ENCODE results near the gene ZNF442. TPM values are rescaled to one million over a fixed set of nuclear protein-coding genes. Genes with fewer than 3 reads are reported as not detected.

The ZNF442 gene
- total RNA-seq, 3 donors from 2014 or later (not counting 1 experiment from before 2014, with no cell fraction given) = 1.4 to 3.4 (median 2.8) TPM

- WGBS (ENCODE audit: insufficient coverage) = 98% methylated on average over 8 of the region's 8 CpGs
- Mint-ChIP-seq H3K27ac (no peak overlapping the region), H3K9me3 (peaks cover 7 to 24% of the 10 kb centered on the region in 2 donors), H3K4me1 (no peaks in the 10 kb centered on the region), H3K4me3 (no peak overlapping the region), H3K27me3 (ENCODE audit: low read depth in 2 of 2) (no peaks in the 10 kb centered on the region), H3K36me3 (peaks cover 31% of the 10 kb centered on the region)
- DNase-seq (no peak), ATAC-seq (no peak)
- TF ChIP-seq CTCF (IDR thresholded peaks at IDR 0.05) = no peak
- H3K4me3 ChIP-seq (ENCODE audit: low read length) = no peak overlapping the region
- H3K9me3 ChIP-seq (ENCODE audit: control insufficient read depth, insufficient read depth, low read length) = peaks cover 21% of the 10 kb centered on the region
- H3K27ac ChIP-seq (ENCODE audit: low read length) = no peak overlapping the region
- H3K36me3 ChIP-seq (ENCODE audit: control insufficient read depth, insufficient read depth, low read length) = peaks cover 2% of the 10 kb centered on the region
- intact Hi-C loops (cut with micrococcal nuclease) = no loop called here
- no peaks in the 10 kb centered on the region for H3K4me1 ChIP-seq (ENCODE audit: control insufficient read depth, insufficient read depth, low read length)
- no peaks in the 10 kb centered on the region for H3K27me3 ChIP-seq (ENCODE audit: control insufficient read depth, insufficient read depth, low read length)
Observed at GRCh38 chr19:12350185-12350889, 15.1 kb downstream of the ZNF442 start.

GRCh38 chr19:12346896-12347295 lies 18.6 kb downstream of the ZNF442 start:
- WGBS (ENCODE audit: insufficient coverage) = 68% methylated on average over 2 of the region's 2 CpGs
- Mint-ChIP-seq H3K4me3 (no peak overlapping the region), H3K27me3 (ENCODE audit: low read depth in 2 of 2) (no peaks in the 10 kb centered on the region), H3K9me3 (peaks cover 5 to 9% of the 10 kb centered on the region in 2 donors), H3K4me1 (no peaks in the 10 kb centered on the region), H3K36me3 (peaks cover 17% of the 10 kb centered on the region), H3K27ac (no peak overlapping the region)
- peak; percentile 29 for TF ChIP-seq CTCF (IDR thresholded peaks at IDR 0.05)
- Histone ChIP-seq H3K27ac (ENCODE audit: low read length) (no peak overlapping the region), H3K9me3 (ENCODE audit: control insufficient read depth, insufficient read depth, low read length) (peaks cover 10% of the 10 kb centered on the region), H3K36me3 (ENCODE audit: control insufficient read depth, insufficient read depth, low read length) (peaks cover 2% of the 10 kb centered on the region), H3K4me1 (ENCODE audit: control insufficient read depth, insufficient read depth, low read length) (no peaks in the 10 kb centered on the region), H3K4me3 (ENCODE audit: low read length) (no peak overlapping the region), H3K27me3 (ENCODE audit: control insufficient read depth, insufficient read depth, low read length) (no peaks in the 10 kb centered on the region)
- intact Hi-C loops (cut with micrococcal nuclease) = loop anchor here (1.0 to 5.0 kb wide), 3 partner anchors 144 to 425 kb away; no protein-coding TSS in a partner anchor
- peak; percentile 48 to 67 (median 66) for ATAC-seq
- DNase-seq = peak in 1 of 2 donors; percentile 70

DNA sequence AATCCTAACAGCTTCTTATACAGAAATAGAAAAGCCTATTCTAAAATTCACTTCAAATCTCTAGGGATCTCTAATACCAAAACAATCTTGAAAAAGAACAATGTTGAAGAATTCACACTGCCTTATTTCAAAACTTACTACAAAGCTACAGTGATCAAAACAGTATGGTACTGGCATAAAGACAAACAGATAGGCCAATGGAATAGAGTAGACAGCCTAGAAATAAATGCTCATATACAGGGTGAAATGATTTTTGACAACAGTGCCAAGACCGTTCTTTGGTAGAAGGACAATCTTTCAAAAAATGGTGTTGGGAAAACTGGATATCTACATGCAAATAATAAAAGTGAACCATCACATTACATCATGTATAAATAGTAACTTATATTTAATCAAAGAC lies 20.3 kb downstream of the ZNF442 start:
- Histone ChIP-seq H3K36me3 (ENCODE audit: control insufficient read depth, insufficient read depth, low read length) (no peaks in the 10 kb centered on the region), H3K4me1 (ENCODE audit: control insufficient read depth, insufficient read depth, low read length) (no peaks in the 10 kb centered on the region), H3K4me3 (ENCODE audit: low read length) (no peak overlapping the region), H3K27ac (ENCODE audit: low read length) (no peak overlapping the region), H3K9me3 (ENCODE audit: control insufficient read depth, insufficient read depth, low read length) (peaks cover 1% of the 10 kb centered on the region), H3K27me3 (ENCODE audit: control insufficient read depth, insufficient read depth, low read length) (no peaks in the 10 kb centered on the region)
- no peak overlapping the region for H3K4me3 Mint-ChIP-seq
- ATAC-seq (no peak), DNase-seq (no peak)
- H3K9me3 Mint-ChIP-seq = no peaks in the 10 kb centered on the region
- TF ChIP-seq CTCF (IDR thresholded peaks at IDR 0.05) = no peak
- no peak overlapping the region for H3K27ac Mint-ChIP-seq
- peaks cover 7% of the 10 kb centered on the region for H3K36me3 Mint-ChIP-seq
- no peaks in the 10 kb centered on the region for H3K4me1 Mint-ChIP-seq
- intact Hi-C loops (cut with micrococcal nuclease) = loop anchor here (5.0 kb wide), 1 partner anchor 423 kb away; no protein-coding TSS in a partner anchor
- WGBS (ENCODE audit: insufficient coverage) = no CpG with 5 or more reads among the region's 1 CpG
- H3K27me3 Mint-ChIP-seq (ENCODE audit: low read depth in 2 of 2) = no peaks in the 10 kb centered on the region
